HG02884 (cell line): ENCODE measurements around the gene UBE2F.

ENCODE experiments used
- ATAC-seq: cut with Tn5 transposase; IDR thresholded peaks from one replicate; pipeline ENCODE4 v1.9.1; 2021; ENCODE audit warnings: mild to moderate bottlenecking, moderate library complexity; ENCODE audit not compliant: unreplicated experiment

The UBE2F gene, protein sequence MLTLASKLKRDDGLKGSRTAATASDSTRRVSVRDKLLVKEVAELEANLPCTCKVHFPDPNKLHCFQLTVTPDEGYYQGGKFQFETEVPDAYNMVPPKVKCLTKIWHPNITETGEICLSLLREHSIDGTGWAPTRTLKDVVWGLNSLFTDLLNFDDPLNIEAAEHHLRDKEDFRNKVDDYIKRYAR

DNA sequence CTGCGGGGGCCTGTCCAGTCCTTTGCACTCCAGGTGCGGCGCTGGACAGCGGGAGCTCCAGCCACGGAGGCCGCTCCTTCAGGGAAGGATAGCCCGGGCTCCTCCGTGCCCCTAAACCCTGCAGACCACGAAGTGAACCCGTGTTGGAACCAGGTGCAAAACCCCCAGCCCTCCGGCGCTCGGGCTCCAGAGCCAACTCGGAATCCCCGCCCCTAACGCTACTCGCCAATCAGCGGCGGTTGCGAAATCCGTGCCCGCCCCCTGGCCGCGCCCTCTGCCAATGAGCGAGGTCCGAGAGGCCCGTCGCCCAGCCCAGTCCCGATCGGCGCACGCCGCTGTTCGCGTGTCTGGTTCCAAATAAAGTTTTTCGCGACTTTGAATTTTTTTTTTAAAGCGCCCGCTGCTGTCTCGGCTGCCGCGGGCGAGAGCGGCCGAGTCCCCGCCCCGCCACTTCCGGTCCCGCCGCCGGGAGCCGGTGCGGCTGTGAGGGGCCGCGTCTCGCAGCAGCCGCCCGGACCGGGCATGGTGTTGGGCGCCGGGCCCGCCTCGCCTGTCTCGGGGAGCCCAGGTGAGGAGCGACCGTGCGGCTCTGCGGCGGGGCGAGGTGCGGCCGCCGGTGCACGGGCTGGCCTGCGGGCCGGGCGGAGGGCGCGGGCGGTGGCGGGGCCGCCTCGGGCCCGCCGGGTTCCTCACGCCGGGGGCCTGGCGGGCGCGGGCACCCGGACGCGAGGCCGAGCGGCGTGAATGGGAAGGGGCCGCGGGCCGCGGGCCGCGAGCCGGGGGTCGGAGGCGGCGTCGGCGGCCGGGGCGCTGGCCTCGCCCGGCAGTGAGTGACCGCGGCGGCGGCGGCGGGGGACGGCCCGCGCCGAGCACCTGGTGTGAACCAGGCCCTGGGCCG is at the start of gene UBE2F:
Gene UBE2F (plus strand): TSS at position 450 of the 898 bp plus-strand sequence. CDS start 6,094 bp downstream, outside the sequence.
- ATAC-seq = peak; percentile 95

DNA sequence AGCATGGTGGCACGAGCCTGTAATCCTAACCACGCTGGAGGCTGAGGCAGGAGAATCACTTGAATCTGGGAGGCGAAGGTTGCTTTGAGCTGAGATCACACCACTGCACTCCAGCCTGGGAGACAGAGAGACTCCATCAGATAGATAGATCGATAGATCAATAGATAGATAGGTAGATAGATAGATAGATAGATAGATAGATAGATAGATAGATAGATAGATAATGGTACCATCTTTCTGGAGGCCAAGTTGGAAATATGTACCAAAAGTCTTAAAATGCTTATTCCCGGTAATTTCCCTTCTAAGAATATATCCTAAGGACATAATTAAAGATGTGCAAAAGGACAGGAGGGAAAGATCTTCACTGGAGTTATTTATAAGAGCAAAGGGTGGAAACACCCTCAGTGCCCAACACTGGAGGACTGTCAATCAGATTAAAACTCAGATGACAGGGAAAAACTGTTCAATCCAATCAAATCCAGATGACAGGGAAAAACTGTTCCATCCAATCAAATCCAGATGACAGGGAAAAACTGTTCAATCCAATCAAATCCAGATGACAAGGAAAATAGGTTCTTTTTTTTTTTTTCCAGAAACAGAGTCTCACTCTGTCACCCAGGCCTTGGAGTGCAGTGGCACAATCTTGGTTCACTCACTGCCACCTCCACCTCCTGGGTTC is 49.0 kb upstream of the UBE2F start:
- no peak for ATAC-seq

DNA sequence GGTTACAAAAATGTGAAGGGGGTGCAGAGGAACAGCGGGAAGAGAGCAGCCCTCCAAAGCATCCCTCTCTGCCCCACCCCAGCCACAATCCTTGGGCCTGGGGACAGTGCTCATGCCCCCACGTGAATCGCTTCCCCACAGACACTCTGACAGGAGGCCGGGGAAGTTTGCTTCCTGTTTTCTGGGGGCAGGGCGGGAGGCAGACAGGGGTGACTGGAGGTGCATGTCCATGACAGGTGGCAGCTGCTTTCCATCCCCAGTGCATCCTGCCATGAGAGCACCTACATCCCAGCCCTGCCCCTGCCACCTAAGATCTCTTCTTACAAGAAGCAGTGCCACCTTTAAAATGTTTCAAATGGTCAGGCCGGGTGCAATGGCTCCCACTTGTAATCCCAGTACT is 47.2 kb upstream of the UBE2F start:
- ATAC-seq = no peak

DNA sequence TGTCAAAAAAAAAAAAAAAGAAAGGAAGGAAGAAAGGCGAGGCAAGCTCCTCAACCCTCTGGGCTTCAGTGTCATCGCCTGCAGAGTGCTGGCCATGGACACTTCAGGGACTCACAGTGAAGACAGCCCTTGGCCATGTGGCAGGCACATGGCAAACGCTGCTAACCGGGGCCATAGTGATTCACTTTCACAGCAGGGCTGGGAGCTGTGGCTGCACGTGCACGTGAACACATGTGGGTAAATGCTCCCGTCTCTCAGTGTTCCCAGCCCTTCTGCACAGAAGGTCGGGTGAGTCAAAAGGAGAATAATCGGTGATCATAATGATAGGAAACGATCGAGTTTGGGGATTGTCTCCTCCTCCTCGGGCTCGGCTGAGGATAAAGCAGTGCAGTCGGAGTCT is 46.1 kb upstream of the UBE2F start:
- ATAC-seq = no peak

DNA sequence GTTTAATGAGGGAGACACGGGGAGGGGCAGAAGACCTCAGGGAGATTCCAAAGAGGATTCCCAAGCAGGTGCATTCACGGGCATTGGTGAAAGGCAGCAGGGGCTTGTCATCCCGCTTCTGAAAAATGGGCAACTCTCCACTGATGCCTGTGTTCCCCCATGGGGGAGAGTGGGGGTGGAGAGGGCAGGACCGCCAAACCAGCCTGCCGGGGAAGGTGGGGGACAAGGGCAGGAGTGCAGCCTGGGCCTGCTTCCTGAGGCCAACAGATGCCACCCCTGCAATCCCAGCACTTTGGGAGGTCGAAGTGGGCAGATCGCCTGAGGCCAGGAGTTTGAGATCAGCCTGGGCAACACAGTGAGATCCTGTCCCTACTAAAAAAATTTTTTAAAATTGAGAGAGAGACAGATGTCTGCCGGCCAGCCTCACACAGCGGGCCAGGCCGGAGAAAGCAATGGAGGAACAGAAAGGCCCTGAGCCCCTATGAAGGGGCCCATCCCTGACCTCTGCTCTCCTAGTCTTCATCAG is 44.8 kb upstream of the UBE2F start:
- no peak for ATAC-seq

DNA sequence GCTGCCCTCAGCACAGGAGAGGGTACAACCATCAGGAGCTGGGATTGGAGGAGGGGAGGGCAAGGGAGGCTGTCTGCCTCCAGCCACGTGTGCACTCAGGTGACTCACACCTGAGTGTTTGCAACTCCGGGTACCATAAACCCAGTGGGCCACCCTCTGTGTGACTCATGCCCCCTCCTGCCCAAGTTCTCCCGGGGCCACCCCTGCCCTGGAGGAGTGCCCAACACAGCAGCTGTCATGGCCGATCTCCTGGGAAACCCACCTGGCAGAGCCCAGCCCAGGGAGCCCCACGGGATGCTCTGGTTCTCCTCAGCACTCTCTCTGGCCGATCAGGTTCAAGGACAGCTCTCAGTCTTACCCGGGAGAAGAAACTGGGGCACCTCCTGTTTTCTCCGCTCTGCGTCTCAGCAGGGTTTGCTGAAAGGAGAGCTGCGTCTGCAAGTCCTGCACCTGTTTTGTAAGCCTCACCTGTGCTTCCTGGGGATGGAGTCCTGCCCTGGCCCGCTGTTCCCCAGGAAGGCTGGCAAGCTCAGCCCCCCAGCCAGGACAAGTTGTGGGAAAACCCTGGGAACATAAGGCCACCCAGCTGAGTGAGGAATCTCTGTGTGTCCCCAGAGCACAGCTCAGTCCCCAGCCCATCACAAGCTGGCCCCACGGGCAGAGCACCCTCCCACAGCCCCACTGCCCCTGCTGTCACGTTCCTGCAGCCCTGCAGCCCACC is 44.0 kb upstream of the UBE2F start:
- ATAC-seq = no peak

DNA sequence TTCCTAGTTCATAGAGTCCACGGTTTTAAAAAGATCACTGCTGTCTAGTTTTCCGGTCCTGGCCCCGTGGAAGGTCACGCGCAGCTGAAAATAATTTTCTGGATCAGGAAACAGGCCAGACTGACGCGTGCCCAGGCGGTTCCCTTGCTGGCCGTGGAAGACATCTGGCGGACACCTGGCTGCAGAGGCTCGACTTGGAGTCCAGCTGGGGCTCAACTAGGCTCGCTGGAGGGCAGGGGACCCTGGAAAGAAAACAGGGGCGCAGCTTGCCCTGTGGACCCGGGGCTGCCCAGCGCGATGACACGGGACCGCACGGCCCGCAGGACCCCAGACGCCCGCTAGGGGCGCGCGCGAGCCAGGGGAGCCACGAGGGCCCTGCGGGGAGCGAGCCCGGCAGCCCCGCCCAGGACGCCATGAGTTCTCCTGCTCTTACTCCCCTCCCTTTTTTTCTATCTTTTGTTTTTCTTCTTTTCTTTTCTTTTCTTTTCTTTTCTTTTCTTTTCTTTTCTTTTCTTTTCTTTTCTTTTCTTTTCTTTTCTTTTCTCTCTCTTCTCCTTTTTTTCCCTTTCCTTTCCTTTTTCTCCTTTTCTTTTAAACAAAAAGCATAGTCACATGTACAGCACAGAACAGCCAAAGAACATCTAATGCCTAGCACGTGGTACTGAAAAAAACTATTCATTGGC is 43.2 kb upstream of the UBE2F start:
- no peak for ATAC-seq

DNA sequence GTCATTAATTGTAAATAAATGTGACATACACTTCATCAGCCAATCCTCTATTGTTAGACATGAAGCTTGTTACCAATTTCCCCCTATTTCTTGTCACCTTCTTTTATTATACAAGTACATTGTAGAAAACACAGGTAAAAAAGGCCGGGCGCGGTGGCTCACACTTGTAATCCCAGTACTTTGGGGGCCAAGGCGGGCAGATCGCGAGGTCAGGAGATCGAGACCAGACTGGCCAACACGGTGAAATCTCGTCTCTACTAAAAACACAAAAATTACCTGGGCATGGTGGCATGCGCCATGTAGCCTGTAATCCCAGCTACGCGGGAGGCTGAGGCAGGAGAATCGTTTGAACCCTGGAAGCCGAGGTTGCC is 42.7 kb upstream of the UBE2F start:
- ATAC-seq = no peak

DNA sequence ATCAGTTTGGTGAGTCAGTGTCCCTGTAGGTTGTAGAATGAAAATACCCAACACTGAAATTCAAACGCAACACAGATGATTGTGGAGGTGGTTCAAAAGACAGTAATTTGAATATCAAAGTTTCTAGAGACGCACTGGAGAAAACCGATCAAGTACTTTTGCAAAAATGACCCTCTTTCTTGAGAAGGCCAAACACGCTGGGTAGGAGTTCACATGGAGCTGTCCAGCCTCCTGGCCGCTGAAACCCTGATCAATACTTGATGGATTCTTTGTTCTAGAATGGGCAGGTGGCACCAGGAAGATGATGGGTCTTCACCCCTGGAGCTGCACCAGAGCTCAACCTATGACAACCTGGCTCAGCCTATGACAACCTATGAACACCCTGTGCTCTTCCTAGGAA is 39.7 kb upstream of the UBE2F start:
- ATAC-seq = no peak

DNA sequence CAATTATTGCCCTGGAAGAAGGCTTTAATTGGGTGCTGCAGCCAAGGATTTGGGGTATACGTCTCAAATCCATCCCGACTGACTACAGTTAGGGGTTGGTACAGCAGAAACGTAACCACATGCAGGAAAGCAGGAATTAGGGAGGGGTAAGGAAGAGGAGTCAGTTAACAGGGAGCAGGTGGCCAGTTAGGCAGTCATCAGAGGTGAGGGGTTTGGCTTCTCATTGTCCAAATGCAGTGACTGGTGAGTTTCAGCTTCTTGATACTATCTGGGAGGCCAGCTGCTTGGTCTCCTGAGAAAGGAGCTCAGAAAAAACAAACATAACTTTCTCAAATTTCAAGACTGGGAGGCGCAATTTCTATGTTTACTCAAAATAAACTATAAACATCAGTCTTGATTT is 38.8 kb upstream of the UBE2F start:
- no peak for ATAC-seq

DNA sequence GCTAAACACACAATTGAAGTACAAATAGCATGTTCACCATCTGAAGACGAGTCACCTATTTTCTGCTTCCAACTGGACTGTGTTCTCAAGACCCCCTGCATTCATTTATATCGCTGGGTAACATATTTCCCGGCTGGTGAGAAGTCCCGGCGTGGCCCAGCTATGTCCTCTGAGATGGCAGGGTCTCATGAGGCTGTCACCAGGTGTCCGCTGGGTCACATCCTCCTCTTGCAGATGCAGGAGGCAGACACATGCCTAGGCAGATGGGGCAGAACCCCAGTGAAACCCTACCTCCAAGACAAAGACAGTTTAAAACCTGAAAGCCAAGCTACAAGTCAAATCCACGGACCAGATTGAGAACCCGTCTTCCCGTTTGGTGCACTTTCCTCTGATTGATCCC is 36.8 kb upstream of the UBE2F start:
- no peak for ATAC-seq

DNA sequence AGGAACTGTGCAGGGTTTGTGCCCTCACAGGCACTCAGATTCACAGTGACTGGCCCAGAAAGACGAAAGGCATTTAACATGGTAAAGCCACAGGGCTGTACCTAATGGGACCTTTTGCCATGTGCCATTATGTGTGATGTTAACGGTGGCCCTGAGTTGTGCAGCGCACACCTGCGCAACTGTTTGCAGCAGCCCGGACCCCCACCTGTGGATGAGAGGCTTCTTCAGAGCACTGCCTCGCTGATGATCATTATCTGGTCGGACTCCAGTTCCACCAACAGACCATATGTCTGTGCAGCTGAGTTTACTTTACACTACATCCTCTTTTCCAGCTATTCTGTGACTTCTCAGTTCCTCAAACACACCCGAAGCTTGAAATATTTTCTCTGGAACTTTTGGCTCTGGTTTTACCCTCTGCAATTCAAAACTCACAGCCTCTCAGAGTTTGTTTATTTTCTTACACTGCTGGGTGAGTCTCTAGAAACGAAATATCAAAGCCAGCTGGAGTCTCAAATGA is 35.6 kb upstream of the UBE2F start:
- no peak for ATAC-seq

DNA sequence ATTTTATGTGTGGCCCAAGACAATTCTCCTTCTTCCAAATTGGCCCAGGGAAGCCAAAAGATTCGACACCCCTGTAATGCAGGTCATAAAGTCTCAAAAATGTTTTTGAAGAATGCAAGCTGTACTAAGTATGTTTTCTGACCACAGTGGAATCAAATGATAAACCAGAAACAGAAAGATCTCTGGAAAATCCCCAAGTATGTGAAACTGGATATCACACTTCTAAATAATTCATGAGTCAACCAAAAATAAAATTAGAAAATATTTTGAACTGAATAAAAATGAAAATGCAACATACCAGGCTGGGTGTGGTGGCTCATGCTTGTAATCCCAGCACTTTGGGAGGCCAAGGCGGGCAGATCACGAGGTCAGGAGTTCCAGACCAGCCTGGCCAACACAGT is 34.1 kb upstream of the UBE2F start:
- no peak for ATAC-seq

DNA sequence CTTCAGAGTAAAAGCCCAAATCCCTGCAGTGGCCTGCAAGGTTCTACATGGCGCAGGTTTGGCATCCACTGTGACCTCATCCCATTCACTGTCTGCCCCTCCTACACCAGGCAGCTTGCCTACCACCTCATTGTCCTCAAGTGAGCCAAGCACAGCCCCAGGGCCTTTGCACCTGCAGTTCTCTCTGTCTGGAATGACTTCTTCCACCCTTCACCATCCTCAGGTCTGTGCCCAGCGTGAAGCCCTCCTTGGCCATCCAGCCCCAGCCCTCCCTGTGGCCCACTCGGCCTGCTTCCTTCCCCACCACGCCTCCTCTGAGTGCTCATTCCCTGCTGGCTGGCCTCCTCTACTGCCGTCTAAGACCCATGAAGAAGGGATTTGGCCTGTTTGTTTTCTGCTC is 32.6 kb upstream of the UBE2F start:
- no peak for ATAC-seq

DNA sequence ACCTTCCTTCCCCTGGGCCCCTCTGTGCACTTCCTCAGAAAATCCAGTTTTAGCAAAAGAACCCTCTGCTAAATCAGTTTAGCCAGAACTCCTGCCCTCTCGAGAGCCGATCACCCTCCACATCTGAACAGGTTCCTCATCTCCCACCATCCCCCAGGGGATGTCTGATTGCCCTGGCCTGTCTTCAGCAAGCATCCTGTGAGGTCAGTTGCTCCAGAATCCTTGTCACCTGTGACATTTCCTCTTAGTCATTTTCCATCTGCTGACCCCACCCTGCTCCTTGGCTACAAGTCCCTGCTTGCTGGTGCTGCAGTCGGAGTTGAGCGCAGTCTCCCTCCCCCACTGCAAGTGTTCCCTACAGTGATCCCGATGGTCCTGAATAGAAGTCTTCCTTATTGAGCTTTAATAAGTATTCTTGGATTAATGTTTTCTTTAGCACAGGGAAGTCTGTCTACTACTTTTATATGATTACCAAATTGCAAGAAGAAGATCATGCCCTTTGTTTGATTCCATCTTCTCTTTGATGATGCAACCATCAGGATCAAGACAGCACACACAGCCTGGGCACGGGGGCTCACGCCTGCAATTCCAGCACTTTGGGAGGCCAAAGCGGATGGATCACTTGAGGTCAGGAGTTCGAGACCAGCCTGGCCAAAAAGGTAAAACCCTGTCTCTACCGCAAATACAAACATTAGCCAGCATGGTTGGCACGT is 30.9 kb upstream of the UBE2F start:
- no peak for ATAC-seq

DNA sequence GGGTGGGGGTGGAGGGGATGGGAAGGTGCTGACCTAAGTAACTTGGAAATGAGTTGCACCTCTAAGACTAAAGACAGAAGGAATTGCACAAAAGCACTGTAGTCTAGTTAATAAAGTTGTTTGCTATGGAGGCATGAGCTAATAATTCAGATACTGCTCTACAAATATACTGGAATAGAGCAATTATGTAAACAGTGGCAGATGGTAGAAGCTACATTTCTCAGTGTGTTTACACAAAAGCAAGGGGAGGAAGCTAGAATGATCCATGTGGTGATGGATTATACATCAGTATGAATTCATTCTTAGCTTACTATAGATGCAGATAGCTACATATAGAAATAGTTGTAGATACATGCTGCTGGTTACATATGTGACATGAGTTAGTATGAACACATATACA is 27.6 kb upstream of the UBE2F start:
- ATAC-seq = no peak

DNA sequence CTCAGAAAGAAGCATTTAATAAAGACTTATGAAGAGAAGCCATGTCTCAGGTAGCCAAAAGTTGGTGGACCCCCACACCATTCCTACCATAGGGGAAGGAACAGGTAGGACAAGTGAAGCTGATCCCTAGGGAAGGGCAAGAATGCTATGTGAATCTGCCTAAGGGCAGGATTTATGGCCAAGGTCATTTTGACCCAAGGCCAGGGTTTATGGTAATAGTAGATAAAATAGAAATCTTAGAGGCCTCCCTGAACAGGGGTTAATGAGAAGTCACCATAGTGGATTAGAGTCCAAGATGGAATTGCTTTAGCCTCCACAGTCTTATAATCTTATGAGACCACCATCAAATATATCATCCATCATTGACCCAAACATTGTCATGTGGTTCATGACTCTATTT is 26.0 kb upstream of the UBE2F start:
- no peak for ATAC-seq

DNA sequence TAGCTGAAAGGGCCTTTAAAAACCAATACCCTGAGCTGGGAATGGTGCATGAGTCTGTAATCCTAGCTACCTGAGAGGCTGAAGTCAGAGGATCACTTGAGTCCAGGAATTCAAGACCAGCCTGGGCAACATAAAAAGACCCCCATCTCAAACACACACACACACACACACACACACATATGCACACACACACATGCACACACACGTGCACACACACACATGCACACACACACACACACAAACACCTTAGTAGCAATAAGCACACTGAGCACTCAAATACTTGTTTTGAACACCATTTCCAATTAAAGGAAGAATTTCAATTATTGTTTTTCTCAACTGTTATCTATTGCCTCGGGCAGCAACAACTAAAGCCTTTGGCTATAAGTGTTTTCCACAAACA is 25.6 kb upstream of the UBE2F start:
- ATAC-seq = no peak

DNA sequence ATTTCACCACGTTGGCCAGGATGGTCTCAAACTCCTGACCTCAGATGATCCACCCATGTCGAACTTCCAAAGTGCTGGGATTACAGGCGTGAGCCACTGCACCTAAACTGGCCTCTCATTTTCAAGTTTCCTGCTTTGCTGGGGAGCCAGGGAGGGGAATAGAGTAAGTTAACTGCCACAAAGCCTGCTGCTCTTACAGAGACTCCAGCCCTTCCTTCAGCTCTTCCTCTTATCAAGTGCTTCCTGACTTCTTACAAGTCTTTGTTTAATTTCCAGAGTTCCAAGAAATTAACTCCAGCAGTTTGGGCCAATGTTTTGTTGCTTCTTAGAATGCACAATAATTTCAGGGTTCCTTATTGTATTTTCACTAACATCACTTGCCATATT is 24.3 kb upstream of the UBE2F start:
- no peak for ATAC-seq
